Activated effector memory CD4-positive, alpha-beta T cell treated with Interleukin-2 at 50 U/mL for 16 hours (primary cell): Measurements from ENCODE around the gene SRC.

ENCODE experiments used
- DNase-seq: peaks from one replicate; pipeline ENCODE4 v3.0.0-alpha.2; 2020

SRC gene

GRCh38 chr20:37397954-37398749 lies 52.2 kb downstream of the SRC start:
- no peak for DNase-seq

GRCh38 chr20:37398750-37399621 lies 53.0 kb downstream of the SRC start:
- no peak for DNase-seq

DNA sequence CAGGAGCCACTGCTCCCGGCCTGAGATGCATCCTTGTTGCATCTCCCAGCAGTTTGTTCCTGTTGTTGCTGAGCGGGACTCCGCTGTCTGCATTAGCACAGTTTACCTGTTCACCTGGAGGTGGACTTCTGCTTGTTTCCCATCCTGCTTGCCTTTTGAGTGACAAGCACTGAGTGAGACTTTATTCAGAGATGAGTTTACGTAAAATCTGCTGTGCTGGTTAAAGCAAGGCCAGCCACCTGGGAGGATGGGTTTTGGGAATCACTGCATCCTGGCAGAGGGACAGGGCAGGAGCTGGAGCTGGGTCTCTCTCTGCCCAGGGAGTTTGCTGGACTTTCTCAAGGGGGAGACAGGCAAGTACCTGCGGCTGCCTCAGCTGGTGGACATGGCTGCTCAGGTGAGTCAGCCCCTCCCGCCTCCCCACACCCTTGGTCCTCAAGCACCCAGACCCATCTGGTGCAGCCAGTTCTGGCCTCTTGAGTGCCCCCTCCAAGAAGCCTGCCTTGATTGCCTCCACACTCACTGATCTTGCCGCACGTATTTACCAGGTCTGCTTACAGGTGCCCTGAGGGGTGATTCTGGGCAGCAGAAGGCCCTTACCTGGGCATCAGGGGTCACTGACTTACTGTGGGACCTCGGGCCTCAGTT lies 55.5 kb downstream of the SRC start:
- DNase-seq = no peak

DNA sequence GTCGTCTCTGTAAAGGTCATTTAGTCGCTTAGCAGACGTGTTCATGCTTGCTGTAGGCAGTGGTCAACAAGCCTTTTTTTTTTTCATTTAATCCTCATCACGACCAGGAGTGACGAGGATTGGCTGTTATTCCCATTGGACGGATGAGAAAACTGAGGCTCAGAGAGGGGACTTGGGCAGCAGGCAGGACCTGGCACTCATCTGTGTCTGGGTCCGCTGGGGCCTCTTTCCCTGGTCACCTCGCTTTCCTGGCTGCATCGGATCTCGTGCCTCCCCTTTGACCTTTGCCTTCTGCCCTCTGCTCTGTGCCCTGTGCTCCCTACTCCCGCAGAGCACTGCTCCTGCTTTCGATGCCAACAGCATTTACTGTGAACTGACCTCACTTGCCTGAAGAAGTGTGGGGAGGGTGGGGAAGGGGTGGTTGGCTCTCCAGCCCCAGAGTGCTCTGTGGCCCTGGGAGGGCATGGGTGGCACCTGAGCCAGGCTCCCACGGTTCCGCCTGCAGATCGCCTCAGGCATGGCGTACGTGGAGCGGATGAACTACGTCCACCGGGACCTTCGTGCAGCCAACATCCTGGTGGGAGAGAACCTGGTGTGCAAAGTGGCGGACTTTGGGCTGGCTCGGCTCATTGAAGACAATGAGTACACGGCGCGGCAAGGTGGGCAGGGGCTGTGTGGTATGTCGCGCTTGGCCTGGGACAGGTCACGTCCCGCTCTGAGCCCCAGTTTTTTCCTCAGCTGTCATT lies 56.2 kb downstream of the SRC start:
- DNase-seq = no peak

DNA sequence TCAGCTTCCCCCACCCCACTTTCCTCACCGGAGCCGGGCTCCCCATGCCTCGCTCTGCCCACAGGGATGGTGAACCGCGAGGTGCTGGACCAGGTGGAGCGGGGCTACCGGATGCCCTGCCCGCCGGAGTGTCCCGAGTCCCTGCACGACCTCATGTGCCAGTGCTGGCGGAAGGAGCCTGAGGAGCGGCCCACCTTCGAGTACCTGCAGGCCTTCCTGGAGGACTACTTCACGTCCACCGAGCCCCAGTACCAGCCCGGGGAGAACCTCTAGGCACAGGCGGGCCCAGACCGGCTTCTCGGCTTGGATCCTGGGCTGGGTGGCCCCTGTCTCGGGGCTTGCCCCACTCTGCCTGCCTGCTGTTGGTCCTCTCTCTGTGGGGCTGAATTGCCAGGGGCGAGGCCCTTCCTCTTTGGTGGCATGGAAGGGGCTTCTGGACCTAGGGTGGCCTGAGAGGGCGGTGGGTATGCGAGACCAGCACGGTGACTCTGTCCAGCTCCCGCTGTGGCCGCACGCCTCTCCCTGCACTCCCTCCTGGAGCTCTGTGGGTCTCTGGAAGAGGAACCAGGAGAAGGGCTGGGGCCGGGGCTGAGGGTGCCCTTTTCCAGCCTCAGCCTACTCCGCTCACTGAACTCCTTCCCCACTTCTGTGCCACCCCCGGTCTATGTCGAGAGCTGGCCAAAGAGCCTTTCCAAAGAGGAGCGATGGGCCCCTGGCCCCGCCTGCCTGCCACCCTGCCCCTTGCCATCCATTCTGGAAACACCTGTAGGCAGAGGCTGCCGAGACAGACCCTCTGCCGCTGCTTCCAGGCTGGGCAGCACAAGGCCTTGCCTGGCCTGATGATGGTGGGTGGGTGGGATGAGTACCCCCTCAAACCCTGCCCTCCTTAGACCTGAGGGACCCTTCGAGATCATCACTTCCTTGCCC lies 57.4 kb downstream of the SRC start:
- no peak for DNase-seq

GRCh38 chr20:37404461-37404890 lies 58.5 kb downstream of the SRC start:
- DNase-seq = no peak

- no peak for DNase-seq
Observed at GRCh38 chr20:37405351-37405897, 59.5 kb downstream of the SRC start.

- DNase-seq = no peak
Observed at GRCh38 chr20:37406010-37406998, 60.4 kb downstream of the SRC start.

- no peak for DNase-seq
Observed at GRCh38 chr20:37407019-37407566, 61.2 kb downstream of the SRC start.

GRCh38 chr20:37407573-37408002 lies 61.6 kb downstream of the SRC start:
- no peak for DNase-seq

GRCh38 chr20:37408302-37409193 lies 62.6 kb downstream of the SRC start:
- no peak for DNase-seq

- no peak for DNase-seq
Observed at GRCh38 chr20:37411408-37412219, 65.7 kb downstream of the SRC start.

- DNase-seq = no peak
Observed at GRCh38 chr20:37413023-37413334, 67.0 kb downstream of the SRC start.

DNA sequence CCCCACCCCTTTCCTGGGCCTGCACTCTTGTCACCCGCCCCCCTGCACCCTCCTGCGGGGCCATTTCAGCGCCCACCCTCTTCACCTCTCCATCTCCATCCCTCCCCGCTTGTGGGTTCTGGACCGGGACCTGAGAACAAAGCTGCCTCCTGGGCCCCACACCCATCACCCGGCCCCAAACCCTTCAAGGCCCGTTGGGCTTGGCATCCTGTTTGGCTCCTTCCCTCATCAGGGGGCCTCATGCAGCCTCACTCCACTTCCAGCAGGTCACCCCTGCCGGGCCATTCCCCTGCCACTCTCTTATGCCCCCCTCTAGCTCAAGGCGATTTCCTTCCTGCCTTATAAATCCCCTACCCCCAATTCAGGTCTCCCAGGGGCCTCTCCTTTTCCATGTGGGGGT lies 67.4 kb downstream of the SRC start:
- no peak for DNase-seq

DNA sequence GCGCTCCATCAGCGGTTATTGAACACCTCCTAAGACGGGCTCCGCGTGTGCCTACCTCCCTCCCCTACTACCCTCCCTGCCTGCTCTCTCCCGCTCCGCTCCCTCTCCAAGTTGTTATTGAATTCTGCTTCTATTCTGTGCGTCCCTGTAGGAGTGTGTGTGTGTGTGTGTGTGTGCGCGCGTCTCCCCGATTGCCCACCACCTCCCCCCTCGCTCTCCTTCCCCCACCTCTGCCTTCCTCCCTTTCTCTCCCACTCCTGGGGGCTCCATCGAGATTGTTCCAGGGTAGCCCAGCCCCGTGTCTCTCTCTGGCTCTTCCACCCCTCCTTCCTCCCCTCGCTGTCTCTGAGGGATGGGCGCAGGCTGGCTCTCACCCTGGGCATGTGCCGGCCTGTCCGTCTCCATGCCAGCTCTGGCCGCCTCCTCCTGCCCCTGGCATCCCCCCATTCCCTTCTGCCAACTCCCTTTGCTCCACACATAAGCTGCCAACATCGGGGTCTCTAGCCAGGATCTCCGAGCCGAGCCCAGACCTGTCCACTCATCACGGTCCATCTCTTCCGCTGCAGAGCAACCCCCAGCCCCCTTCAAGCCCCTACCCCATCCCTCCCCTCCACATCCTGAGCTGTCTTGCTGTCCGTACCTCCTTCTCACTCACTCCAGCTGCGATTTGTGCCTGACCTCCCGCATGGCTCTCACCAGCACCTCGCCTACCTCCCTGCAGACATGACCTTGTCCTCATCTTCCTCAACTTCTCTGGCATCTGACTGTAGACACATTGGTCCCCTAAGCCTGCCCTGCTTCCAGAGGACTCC lies 68.5 kb downstream of the SRC start:
- no peak for DNase-seq

- DNase-seq = no peak
Observed at GRCh38 chr20:37415118-37416085, 69.5 kb downstream of the SRC start.
